Stimulated activated CD4-positive, alpha-beta T cell treated with anti-CD3 and anti-CD28 coated beads, Interleukin-4, amount 100 ng/mL, for 4 hours (primary cell): ENCODE measurements around the gene BICDL2.

Experiments
- DNase-seq, 2 experiments: peaks; one replicate each; pipeline ENCODE4 v3.0.0-alpha.2; 2020

BICDL2 gene

GRCh38 chr16:3007059-3007956 is 29.4 kb downstream of the BICDL2 start:
- DNase-seq: no peak

- no peak for DNase-seq
Observed at GRCh38 chr16:3004781-3005284, 31.9 kb downstream of the BICDL2 start.

- DNase-seq: no peak
Observed at GRCh38 chr16:3004319-3004718, 32.4 kb downstream of the BICDL2 start.

- peak; percentile 91 to 97 for DNase-seq
Observed at GRCh38 chr16:3003582-3004270, 33.0 kb downstream of the BICDL2 start.

GRCh38 chr16:3001316-3001715 is 35.4 kb downstream of the BICDL2 start:
- no peak for DNase-seq

GRCh38 chr16:3000540-3000939 is 36.2 kb downstream of the BICDL2 start:
- no peak for DNase-seq

- DNase-seq: no peak
Observed at GRCh38 chr16:2999929-3000328, 36.8 kb downstream of the BICDL2 start.

GRCh38 chr16:2996298-2996697 is 40.4 kb downstream of the BICDL2 start:
- no peak for DNase-seq

GRCh38 chr16:2992383-2993081 is 44.2 kb downstream of the BICDL2 start:
- no peak for DNase-seq

- no peak for DNase-seq
Observed at GRCh38 chr16:2991566-2992261, 45.0 kb downstream of the BICDL2 start.

- DNase-seq: no peak
Observed at GRCh38 chr16:2990891-2991290, 45.9 kb downstream of the BICDL2 start.

- DNase-seq: no peak
Observed at GRCh38 chr16:2988590-2989099, 48.1 kb downstream of the BICDL2 start.

- no peak for DNase-seq
Observed at GRCh38 chr16:2987833-2988232, 48.9 kb downstream of the BICDL2 start.

- DNase-seq: no peak
Observed at GRCh38 chr16:2987286-2987685, 49.5 kb downstream of the BICDL2 start.

- no peak for DNase-seq
Observed at GRCh38 chr16:2986623-2987188, 50.0 kb downstream of the BICDL2 start.

- no peak for DNase-seq
Observed at GRCh38 chr16:2985893-2986355, 50.8 kb downstream of the BICDL2 start.

GRCh38 chr16:2985462-2985861 is 51.3 kb downstream of the BICDL2 start:
- DNase-seq: no peak

- peak; percentile 51 to 66 for DNase-seq
Observed at GRCh38 chr16:2983706-2984136, 53.0 kb downstream of the BICDL2 start.

GRCh38 chr16:2982402-2982801 is 54.3 kb downstream of the BICDL2 start:
- no peak for DNase-seq

- DNase-seq: no peak
Observed at GRCh38 chr16:2981899-2982250, 54.9 kb downstream of the BICDL2 start.

- DNase-seq: no peak
Observed at GRCh38 chr16:2981177-2981898, 55.4 kb downstream of the BICDL2 start.
